ENCODE measurements around the gene DEPP1. TPM values are rescaled to one million over a fixed set of nuclear protein-coding genes. Genes with fewer than 3 reads are reported as not detected.

The DEPP1 gene
- polyA plus RNA-seq, 1 experiment, result 11.9 TPM

DNA sequence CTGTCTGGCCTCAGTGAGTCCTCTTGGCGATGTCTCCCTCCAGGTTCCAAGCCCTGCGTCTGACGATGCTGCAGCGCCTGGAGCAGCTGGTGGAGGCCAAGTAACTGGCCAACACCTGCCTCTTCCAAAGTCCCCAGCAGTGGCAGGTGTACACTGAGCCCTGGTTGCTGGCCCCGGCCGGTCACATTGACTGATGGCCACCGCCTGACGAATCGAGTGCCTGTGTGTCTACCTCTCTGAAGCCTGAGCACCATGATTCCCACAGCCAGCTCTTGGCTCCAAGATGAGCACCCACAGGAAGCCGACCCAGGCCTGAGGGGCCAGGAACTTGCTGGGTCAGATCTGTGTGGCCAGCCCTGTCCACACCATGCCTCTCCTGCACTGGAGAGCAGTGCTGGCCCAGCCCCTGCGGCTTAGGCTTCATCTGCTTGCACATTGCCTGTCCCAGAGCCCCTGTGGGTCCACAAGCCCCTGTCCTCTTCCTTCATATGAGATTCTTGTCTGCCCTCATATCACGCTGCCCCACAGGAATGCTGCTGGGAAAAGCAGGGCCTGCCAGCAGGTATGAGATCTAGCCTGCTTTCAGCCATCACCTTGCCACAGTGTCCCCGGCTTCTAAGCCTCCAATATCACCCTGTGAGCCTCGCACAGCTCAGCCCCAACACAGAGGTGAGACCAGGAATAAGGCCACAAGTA is 14.8 kb upstream of the DEPP1 start:
- no peak for DNase-seq (ENCODE audit: low read depth)
- Histone ChIP-seq H3K27me3 (ENCODE audit: control insufficient read depth, insufficient read depth, low read length) (no peaks in the 10 kb centered on the region), H3K36me3 (ENCODE audit: control insufficient read depth, insufficient read depth, low read length) (no peaks in the 10 kb centered on the region), H3K4me3 (ENCODE audit: low read depth, low read length) (no peak overlapping the region)
- CTCF ChIA-PET, result interaction anchor here (1.3 kb wide), 1 partner anchor 60 kb away, joined by 5 read pairs; no protein-coding TSS in a partner anchor
- no peak for TF ChIP-seq CTCF (IDR thresholded peaks at IDR 0.05; ENCODE audit: insufficient read depth, low read depth, low read length)
- POLR2A ChIA-PET, result no interaction called here

DNA sequence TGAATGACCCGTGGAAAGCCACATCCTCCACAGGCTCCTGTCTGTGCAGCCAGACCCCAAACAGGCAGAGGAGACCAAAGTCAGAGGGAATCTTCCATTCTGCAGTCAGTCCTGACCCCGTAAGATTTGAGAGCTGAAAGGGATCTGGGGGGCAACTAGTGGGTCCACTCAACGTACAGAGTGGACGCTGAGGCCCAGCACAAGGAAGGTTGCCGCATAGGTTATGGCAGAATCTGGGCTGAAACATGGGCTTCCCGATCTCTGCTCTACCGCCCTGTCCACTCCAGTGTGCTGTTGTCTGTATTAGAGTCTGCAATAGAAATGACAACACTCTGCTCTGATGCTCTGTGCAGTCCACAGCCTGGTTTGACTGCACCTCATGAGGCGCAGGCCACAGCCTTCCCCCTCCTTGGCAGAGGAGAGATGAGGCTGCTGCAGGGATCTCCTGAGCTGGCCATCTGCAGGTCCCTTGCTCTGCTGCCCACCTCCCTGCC is 14.2 kb upstream of the DEPP1 start:
- ChIA-PET POLR2A (no interaction called here), CTCF (interaction anchor here (1.3 to 2.1 kb wide), 2 partner anchors 43 to 60 kb away, joined by 5 read pairs; no protein-coding TSS in a partner anchor)
- TF ChIP-seq CTCF (IDR thresholded peaks at IDR 0.05; ENCODE audit: insufficient read depth, low read depth, low read length), result no peak
- Histone ChIP-seq H3K4me3 (ENCODE audit: low read depth, low read length) (no peak overlapping the region), H3K36me3 (ENCODE audit: control insufficient read depth, insufficient read depth, low read length) (no peaks in the 10 kb centered on the region), H3K27me3 (ENCODE audit: control insufficient read depth, insufficient read depth, low read length) (no peaks in the 10 kb centered on the region)
- DNase-seq (ENCODE audit: low read depth), result no peak

DNA sequence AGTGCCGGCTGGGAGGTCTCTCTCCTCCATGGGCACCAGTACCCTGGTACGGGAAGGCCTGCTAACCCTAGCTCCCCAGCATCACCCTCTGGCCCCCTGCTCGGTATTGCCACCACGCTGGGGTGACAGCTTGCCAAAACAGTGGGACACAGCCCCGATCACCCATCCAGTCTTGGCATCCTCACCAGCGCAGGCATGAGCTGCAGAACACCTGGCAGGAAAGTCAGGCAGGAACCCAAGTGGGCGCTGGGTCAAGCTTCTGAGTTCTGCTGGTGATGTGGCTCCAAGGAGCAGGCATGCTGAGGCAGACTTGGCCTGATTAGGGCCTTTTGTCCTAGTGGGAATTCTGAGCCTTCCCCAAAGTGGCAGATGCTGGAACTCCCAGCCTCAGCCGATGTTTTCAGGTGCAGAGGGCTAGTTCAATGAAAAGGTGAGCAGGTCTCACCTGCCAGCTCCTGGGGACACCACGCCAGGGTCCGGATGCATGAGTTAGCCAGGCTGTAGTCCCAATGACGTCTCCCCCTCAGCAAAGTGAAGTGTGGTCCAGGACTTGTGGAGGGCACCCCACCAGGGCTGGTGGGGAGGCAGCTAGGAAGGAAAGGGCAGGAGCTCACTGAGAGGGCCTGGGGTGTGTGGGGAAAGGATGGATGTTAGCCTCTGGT is 13.6 kb upstream of the DEPP1 start:
- TF ChIP-seq CTCF (IDR thresholded peaks at IDR 0.05; ENCODE audit: insufficient read depth, low read depth, low read length), result no peak
- POLR2A ChIA-PET, result no interaction called here
- Histone ChIP-seq H3K36me3 (ENCODE audit: control insufficient read depth, insufficient read depth, low read length) (no peaks in the 10 kb centered on the region), H3K4me3 (ENCODE audit: low read depth, low read length) (no peak overlapping the region), H3K27me3 (ENCODE audit: control insufficient read depth, insufficient read depth, low read length) (no peaks in the 10 kb centered on the region)
- DNase-seq (ENCODE audit: low read depth), result no peak
- CTCF ChIA-PET, result interaction anchor here (0.6 to 2.1 kb wide), 3 partner anchors 42 to 534 kb away, joined by 3 to 5 read pairs (median 5); no protein-coding TSS in a partner anchor

DNA sequence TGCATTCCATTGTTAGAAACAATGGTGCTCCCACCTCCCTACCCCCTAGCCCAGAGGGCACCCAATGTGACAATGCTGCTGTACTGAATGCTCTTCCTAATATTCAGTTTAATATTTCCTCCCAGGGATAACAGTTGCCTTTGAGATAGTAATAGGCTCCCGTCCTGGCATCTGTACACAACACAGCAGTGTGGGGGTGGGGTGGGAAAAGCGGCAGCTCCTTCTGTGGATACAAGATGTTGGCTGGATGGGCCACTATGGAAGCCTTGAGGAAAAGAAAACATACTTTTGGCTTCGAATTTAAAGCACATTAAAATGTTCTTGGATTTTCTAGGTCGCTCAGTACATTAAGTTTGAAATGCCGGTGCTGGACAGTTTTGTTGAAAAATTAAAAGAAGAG is 13.0 kb upstream of the DEPP1 start:
- CTCF ChIA-PET, result interaction anchor here (1.3 to 2.1 kb wide), 2 partner anchors 42 to 59 kb away, joined by 5 read pairs; no protein-coding TSS in a partner anchor
- no peak for TF ChIP-seq CTCF (IDR thresholded peaks at IDR 0.05; ENCODE audit: insufficient read depth, low read depth, low read length)

DNA sequence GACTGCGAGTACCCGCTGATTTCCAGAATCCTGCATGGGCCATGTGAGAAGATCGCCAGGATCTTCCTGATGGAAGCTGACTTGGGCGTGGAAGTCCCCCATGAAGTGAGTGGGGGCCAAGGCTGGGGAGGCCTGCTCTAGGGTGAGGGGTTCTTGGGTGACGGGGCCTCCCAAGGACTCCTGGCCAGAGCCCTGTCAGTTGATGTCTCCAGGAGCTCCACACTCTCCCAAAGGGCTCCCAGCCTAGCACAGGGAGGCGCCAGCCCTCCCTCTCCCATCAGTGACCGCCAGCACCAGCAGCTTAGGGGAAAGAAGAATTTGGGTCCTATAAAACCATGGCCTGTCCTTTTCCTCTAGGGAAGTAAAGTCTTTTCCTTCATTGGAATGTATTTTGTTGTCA is 12.4 kb upstream of the DEPP1 start:
- Histone ChIP-seq H3K27me3 (ENCODE audit: control insufficient read depth, insufficient read depth, low read length) (no peaks in the 10 kb centered on the region), H3K36me3 (ENCODE audit: control insufficient read depth, insufficient read depth, low read length) (no peaks in the 10 kb centered on the region), H3K4me3 (ENCODE audit: low read depth, low read length) (no peak overlapping the region)
- POLR2A ChIA-PET, result no interaction called here
- CTCF ChIA-PET, result interaction anchor here (1.4 to 2.1 kb wide), 2 partner anchors 12 to 41 kb away, joined by 3 to 5 read pairs; partner anchors contain the start of gene DEPP1
- no peak for DNase-seq (ENCODE audit: low read depth)
- TF ChIP-seq CTCF (IDR thresholded peaks at IDR 0.05; ENCODE audit: insufficient read depth, low read depth, low read length), result no peak

More for the DNA sequence above, 13.0 kb upstream of the DEPP1 start:
- no peak for DNase-seq (ENCODE audit: low read depth)
- H3K36me3 ChIP-seq (ENCODE audit: control insufficient read depth, insufficient read depth, low read length), result no peaks in the 10 kb centered on the region
- POLR2A ChIA-PET, result no interaction called here
- no peaks in the 10 kb centered on the region for H3K27me3 ChIP-seq (ENCODE audit: control insufficient read depth, insufficient read depth, low read length)
- no peak overlapping the region for H3K4me3 ChIP-seq (ENCODE audit: low read depth, low read length)
